Fibroblast of lung (primary cell): ENCODE data around the gene WNK2.

Experiments
- CTCF ChIP-seq, 2 donors: IDR thresholded peaks in 1 of 2; conservative IDR thresholded peaks in 1 of 2; 1 replicate in 1 of 2; 2 replicates in 1 of 2; pipeline ENCODE4 v1.5.1; 2011 to 2012; ENCODE audit warnings: low read length in 2 of 2, control low read depth in 1 of 2, inconsistent platforms in 1 of 2, low read depth in 1 of 2, mild to moderate bottlenecking in 1 of 2
- EZH2 ChIP-seq: IDR thresholded peaks from 2 replicates; pipeline ENCODE4 v1.5.1; 2012; ENCODE audit warnings: low read length, control low read depth, mild to moderate bottlenecking; ENCODE audit errors: missing control alignments

GRCh38 chr9:93243112-93243511 lies 59.2 kb downstream of the WNK2 start:
- TF ChIP-seq EZH2 (no peak), CTCF (conservative IDR thresholded peaks at IDR 0.05 in 1 of 2, IDR thresholded peaks at IDR 0.05 in 1 of 2; ENCODE audit: low read depth in 1 of 2, low read length in 2 of 2) (no peak)
